PC-9 (cell line): Measurements from ENCODE around the gene CNTNAP2.

Source experiments
- CTCF ChIP-seq: fragments of 200-600 bp; sonication (generic); conservative IDR thresholded peaks from 2 replicates; pipeline ENCODE4 v1.6.1; 2017; ENCODE audit warnings: mixed run types, antibody characterized with exemption, mild to moderate bottlenecking, moderate library complexity
- EZH2 ChIP-seq: fragments of 200-600 bp; sonication (generic); IDR thresholded peaks from 2 replicates; pipeline ENCODE4 v1.8.0; 2017; ENCODE audit warnings: antibody characterized with exemption, low read depth

- TF ChIP-seq CTCF (no peak), EZH2 (no peak)
Measured at GRCh38 chr7:148287538-148287937, 2170.9 kb downstream of the CNTNAP2 start.
